Suprapubic skin (tissue), 4 donors: ENCODE data around the gene LRRC28. TPM values are rescaled to one million over a fixed set of nuclear protein-coding genes. Genes with fewer than 3 reads are reported as not detected.

Experiments used
- DNase-seq, 2 donors: peaks; one replicate each; pipeline ENCODE4 v3.0.0-alpha.2; 2019; ENCODE audit warnings: low spot score in 2 of 2
- H3K27ac ChIP-seq: fragments of 200-600 bp; sonication (generic); one replicate; pipeline ENCODE4 v1.5.1; 2019
- H3K27me3 ChIP-seq: fragments of 200-600 bp; sonication (generic); one replicate; pipeline ENCODE4 v1.5.1; 2019
- H3K36me3 ChIP-seq: fragments of 200-600 bp; sonication (generic); one replicate; pipeline ENCODE4 v1.5.1; 2019
- H3K4me1 ChIP-seq: fragments of 200-600 bp; sonication (generic); one replicate; pipeline ENCODE4 v1.5.1; 2019
- H3K4me3 ChIP-seq: fragments of 200-600 bp; sonication (generic); one replicate; pipeline ENCODE4 v1.5.1; 2019; ENCODE audit warnings: mild to moderate bottlenecking
- H3K9me3 ChIP-seq: fragments of 200-600 bp; sonication (generic); one replicate; pipeline ENCODE4 v1.5.1; 2019
- EP300 ChIP-seq: sonication (generic); formaldehyde crosslinking; IDR thresholded peaks from one replicate; pipeline ENCODE4 v1.6.1; 2017; ENCODE audit warnings: antibody characterized with exemption
- POLR2A ChIP-seq, 2 donors: fragments of 450-650 bp; IDR thresholded peaks; one replicate each; pipeline ENCODE4 v1.6.1; 2017; ENCODE audit warnings: antibody characterized with exemption in 2 of 2, mild to moderate bottlenecking in 2 of 2, moderate library complexity in 2 of 2
- POLR2AphosphoS5 ChIP-seq, 3 donors: sonication (generic); formaldehyde crosslinking; IDR thresholded peaks; one replicate each; pipeline ENCODE4 v1.6.1; 2017; ENCODE audit warnings: antibody characterized with exemption in 3 of 3
- WGBS: methylation state at CpG from one replicate; pipeline ENCODE4 v1.1.5; 2018; 5-methylcytosine and 5-hydroxymethylcytosine counted together
- total RNA-seq, 4 donors: library from RNA; depleted of rRNA; stranded (reverse); fragments of >200 nt; gene quantifications; one replicate each; pipeline ENCODE4 v1.1.0, GENCODE V29; 2016
- TF ChIP-seq, protein P1 (sequence below), 2 donors: fragments of 200-600 bp in 1 of 2; fragments of 450-650 bp in 1 of 2; sonication (generic) in 1 of 2; IDR thresholded peaks; one replicate each; pipeline ENCODE4 v1.5.1; 2016 to 2019; ENCODE audit warnings: antibody characterized with exemption in 2 of 2, mild to moderate bottlenecking in 1 of 2, moderate library complexity in 1 of 2

Gene LRRC28
- total RNA-seq, 4 donors from 2014 or later: 26.4 to 80.5 (median 36.5) TPM

DNA sequence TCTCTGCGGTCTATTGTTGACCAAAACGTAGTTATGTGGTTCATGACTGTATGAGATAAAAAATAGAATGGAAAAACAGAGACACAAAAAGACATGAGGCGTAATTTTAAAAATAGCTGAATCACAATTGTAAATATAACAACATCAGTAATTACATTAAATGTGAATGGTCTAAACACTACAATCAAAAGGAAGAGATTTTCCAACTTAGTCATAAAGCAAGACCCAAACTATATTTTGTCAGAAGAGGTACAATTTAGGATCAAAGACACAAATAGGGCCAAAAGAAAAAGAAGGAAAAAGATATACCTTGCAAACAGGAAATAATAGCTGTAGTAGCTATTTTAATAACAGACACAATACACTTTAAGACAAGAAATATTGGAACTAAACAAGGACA lies 61.5 kb downstream of the LRRC28 start:
- DNase-seq: no peak
- Histone ChIP-seq H3K4me3 (no peak overlapping the region), H3K9me3 (peaks cover 9% of the 10 kb centered on the region), H3K27ac (no peak overlapping the region), H3K4me1 (no peaks in the 10 kb centered on the region), H3K36me3 (peaks cover 5% of the 10 kb centered on the region), H3K27me3 (no peaks in the 10 kb centered on the region)
- TF ChIP-seq POLR2AphosphoS5 (IDR thresholded peaks at IDR 0.05) (no peak), EP300 (no peak), POLR2A (IDR thresholded peaks at IDR 0.05) (no peak)
- TF ChIP-seq, protein P1, sequence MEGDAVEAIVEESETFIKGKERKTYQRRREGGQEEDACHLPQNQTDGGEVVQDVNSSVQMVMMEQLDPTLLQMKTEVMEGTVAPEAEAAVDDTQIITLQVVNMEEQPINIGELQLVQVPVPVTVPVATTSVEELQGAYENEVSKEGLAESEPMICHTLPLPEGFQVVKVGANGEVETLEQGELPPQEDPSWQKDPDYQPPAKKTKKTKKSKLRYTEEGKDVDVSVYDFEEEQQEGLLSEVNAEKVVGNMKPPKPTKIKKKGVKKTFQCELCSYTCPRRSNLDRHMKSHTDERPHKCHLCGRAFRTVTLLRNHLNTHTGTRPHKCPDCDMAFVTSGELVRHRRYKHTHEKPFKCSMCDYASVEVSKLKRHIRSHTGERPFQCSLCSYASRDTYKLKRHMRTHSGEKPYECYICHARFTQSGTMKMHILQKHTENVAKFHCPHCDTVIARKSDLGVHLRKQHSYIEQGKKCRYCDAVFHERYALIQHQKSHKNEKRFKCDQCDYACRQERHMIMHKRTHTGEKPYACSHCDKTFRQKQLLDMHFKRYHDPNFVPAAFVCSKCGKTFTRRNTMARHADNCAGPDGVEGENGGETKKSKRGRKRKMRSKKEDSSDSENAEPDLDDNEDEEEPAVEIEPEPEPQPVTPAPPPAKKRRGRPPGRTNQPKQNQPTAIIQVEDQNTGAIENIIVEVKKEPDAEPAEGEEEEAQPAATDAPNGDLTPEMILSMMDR (IDR thresholded peaks at IDR 0.05): no peak
- WGBS: 97% methylated on average over 3 of the region's 3 CpGs

DNA sequence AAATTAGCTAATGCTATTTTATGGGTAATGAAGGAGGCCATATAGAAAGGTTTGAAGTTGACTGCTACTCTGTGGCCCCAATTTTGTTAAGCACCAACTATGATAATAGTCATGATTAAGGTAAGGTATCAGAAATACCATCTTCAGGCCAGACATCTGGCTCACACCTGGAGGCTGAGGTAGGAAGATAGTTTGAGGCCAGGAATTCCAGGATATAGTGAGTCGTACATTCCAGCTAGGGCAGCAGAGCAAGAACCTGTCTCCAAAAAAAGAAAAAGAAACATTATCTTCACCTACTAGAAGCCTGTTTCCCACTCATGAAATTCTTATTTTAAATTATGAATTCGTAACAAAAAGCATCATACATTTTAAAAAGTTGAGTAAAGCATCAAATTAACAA lies 64.4 kb downstream of the LRRC28 start:
- Histone ChIP-seq H3K4me1 (no peaks in the 10 kb centered on the region), H3K27ac (no peak overlapping the region), H3K27me3 (no peaks in the 10 kb centered on the region), H3K4me3 (no peak overlapping the region), H3K36me3 (peaks cover 5% of the 10 kb centered on the region), H3K9me3 (peaks cover 9% of the 10 kb centered on the region)
- DNase-seq: no peak
- WGBS: 87% methylated on average over 2 of the region's 2 CpGs
- TF ChIP-seq POLR2A (IDR thresholded peaks at IDR 0.05) (no peak), POLR2AphosphoS5 (IDR thresholded peaks at IDR 0.05) (no peak), EP300 (no peak)
- TF ChIP-seq, protein P1 (IDR thresholded peaks at IDR 0.05): no peak

DNA sequence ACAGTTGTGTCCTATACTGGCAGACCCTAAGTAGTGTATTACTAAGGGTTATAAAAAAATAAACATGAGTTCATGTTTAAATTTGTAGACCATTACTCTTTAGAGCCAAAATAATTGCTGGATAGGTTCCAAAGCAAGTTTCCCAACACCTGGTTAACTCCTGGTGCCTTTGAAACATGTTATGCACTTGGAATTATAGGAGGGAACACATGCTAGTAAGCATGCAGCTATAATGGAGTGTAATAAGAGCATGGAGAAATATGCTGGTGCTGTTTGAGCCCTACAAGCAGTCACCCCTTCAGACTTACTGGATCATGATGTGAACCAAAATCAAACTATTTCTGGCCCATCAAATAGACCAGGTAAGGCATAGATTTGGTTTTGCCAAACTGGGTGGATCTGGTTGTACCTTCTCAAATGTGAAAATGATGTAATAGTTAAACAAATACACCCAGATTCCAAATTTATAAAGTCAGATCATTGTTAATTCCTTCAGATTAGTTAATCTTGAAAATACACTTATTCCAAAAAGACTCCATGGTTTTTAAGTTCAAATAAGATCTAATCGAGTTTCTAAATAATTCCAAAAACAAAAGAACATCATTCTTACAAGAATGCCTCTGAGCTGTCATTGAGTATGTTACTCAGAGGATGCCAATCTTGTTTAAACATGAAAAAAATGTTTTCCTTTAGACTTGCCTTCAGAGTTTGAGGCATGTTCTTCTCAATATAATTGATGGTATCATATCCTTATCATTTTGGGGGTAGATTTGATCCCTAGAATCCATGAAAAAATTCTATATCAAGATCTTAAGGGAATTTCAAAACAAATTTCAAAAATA lies 69.3 kb downstream of the LRRC28 start:
- Histone ChIP-seq H3K27ac (no peak overlapping the region), H3K27me3 (no peaks in the 10 kb centered on the region), H3K4me1 (peaks cover 34% of the 10 kb centered on the region), H3K9me3 (no peaks in the 10 kb centered on the region), H3K4me3 (no peak overlapping the region), H3K36me3 (no peaks in the 10 kb centered on the region)
- no peak for TF ChIP-seq EP300
- DNase-seq: no peak
- WGBS: 42% methylated on average over 1 of the region's 1 CpG

DNA sequence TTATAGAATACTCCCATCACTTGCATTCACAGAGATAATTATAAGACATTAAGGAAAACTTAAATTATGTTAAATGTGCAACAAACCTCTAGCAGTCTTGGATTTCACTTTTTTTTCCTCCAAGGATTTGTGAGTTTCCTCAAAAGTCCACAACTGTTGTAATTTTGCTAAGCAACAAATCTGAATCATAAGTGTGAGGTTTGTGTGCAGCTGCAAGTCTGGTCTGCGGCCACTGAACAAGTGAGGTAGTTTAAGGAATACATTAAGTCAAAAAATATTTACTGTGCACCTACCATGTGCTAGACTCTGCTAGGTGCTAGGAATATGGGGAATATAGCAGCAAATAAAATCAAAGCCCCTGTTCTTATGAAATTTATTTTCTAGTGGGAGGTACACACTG lies 70.2 kb downstream of the LRRC28 start:
- Histone ChIP-seq H3K9me3 (no peaks in the 10 kb centered on the region), H3K36me3 (no peaks in the 10 kb centered on the region), H3K4me1 (peaks cover 36% of the 10 kb centered on the region), H3K27me3 (no peaks in the 10 kb centered on the region), H3K27ac (peak overlapping the region; percentile 20), H3K4me3 (no peak overlapping the region)
- WGBS: 78% methylated on average over 1 of the region's 1 CpG
- TF ChIP-seq, protein P1 (IDR thresholded peaks at IDR 0.05): no peak
- no peak for TF ChIP-seq EP300
- TF ChIP-seq POLR2AphosphoS5 (IDR thresholded peaks at IDR 0.05): no peak
- no peak for TF ChIP-seq POLR2A (IDR thresholded peaks at IDR 0.05)
- no peak for DNase-seq

DNA sequence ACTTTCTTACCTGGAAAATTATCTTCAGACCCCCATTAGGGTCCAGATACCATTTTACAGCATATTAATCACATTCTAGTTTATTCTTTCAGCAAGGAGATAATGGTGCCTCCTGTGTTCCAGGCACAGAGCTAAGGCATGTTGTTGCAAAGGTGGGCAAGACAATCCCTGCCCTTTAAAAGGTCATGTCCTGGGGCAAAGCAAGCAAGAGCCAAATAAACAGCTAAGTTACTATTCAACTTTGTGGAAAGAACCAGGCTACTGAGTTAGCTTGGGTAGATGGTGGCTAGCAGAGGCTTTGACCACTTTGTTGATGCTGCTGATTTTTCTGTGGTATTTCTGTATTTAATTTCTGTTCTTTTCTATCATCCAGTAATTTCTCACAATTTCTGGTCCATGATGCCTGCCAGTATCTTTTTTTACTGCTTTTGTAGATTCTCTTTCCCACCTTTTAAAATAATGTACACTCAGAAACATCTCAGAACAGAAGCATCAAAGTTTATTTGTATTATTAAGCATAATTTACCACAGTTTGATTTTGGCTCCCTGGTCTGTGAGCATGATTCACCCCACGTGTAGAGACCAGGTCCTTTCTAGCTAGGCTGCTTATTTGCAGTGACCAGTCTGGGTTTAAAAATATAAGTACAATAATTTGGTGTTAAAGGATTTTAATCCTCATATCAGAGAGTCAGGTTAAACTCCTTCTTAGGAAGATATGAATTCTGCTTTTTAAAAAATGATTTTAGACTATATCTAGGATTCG lies 71.5 kb downstream of the LRRC28 start:
- 63% methylated on average over 2 of the region's 2 CpGs for WGBS
- peaks cover 36% of the 10 kb centered on the region for H3K4me1 ChIP-seq

More for the DNA sequence above, 71.5 kb downstream of the LRRC28 start:
- no peaks in the 10 kb centered on the region for H3K9me3 ChIP-seq
- no peaks in the 10 kb centered on the region for H3K36me3 ChIP-seq
- no peaks in the 10 kb centered on the region for H3K27me3 ChIP-seq
- no peak for TF ChIP-seq POLR2AphosphoS5 (IDR thresholded peaks at IDR 0.05)
- no peak for TF ChIP-seq EP300
- no peak for TF ChIP-seq POLR2A (IDR thresholded peaks at IDR 0.05)
- TF ChIP-seq, protein P1 (IDR thresholded peaks at IDR 0.05): no peak
- H3K27ac ChIP-seq: no peak overlapping the region
- no peak overlapping the region for H3K4me3 ChIP-seq
- no peak for DNase-seq
